22Rv1 (cell line): ENCODE measurements around the gene RAD51B.

Experiments used
- CTCF ChIP-seq: fragments of 450-650 bp; IDR thresholded peaks from 2 replicates; pipeline ENCODE4 v1.5.1; 2017; ENCODE audit warnings: mild to moderate bottlenecking
- ZFX ChIP-seq: fragments of 450-650 bp; IDR thresholded peaks from 2 replicates; pipeline ENCODE4 v1.6.1; 2017; ENCODE audit warnings: antibody characterized with exemption, borderline replicate concordance

GRCh38 chr14:68333262-68333661 lies 513.7 kb downstream of the RAD51B start:
- TF ChIP-seq CTCF, result no peak
- no peak for TF ChIP-seq ZFX
